Measurements from ENCODE around the gene NUDT4.

The NUDT4 gene

GRCh38 chr12:93336291-93336741 lies 41.4 kb upstream of the NUDT4 start:
- H3K9ac ChIP-seq (ENCODE audit: low read length): no peak overlapping the region
- no peak overlapping the region for H4K12ac ChIP-seq (ENCODE audit: low read depth, low read length)
- H3K9me3 ChIP-seq (ENCODE audit: insufficient read depth, low read depth, low read length): no peaks in the 10 kb centered on the region
- no peak overlapping the region for H3K4ac ChIP-seq (ENCODE audit: low read depth, low read length)
- no peak overlapping the region for H2BK120ac ChIP-seq (ENCODE audit: insufficient read depth, low read length, poor library complexity)
- no peak overlapping the region for H3K4me2 ChIP-seq (ENCODE audit: low read length)
- H3K27me3 ChIP-seq (ENCODE audit: insufficient read depth, low read length): no peaks in the 10 kb centered on the region
- H3K79me2 ChIP-seq (ENCODE audit: control insufficient read depth, insufficient read depth, low read length, poor library complexity): peaks cover 2% of the 10 kb centered on the region
- no CpG with 5 or more reads among the region's 4 CpGs for WGBS (ENCODE audit: extremely low coverage, insufficient coverage, insufficient read length)
- no peak for DNase-seq
- no peak overlapping the region for H3K14ac ChIP-seq (ENCODE audit: low read length)
- no peak overlapping the region for H2AK5ac ChIP-seq (ENCODE audit: low read length)
- no peak overlapping the region for H3K23ac ChIP-seq (ENCODE audit: low read length)
- peaks cover 6% of the 10 kb centered on the region for H3K79me1 ChIP-seq (ENCODE audit: low read length)
- peaks cover 6 to 10% of the 10 kb centered on the region in 2 experiments for H3K4me1 ChIP-seq (ENCODE audit: control insufficient read depth in 1 of 2, insufficient read depth in 2 of 2, low read length in 2 of 2)
- H4K91ac ChIP-seq (ENCODE audit: low read depth, low read length): no peak overlapping the region
- no peak overlapping the region for H2AFZ ChIP-seq (ENCODE audit: insufficient read depth, low read length, poor library complexity)
- H3K36me3 ChIP-seq (ENCODE audit: control insufficient read depth in 1 of 2, insufficient read depth in 2 of 2, low read length in 2 of 2): peaks cover 0 to 2% of the 10 kb centered on the region in 2 experiments
- H3K18ac ChIP-seq (ENCODE audit: low read length): no peak overlapping the region
- H2BK5ac ChIP-seq (ENCODE audit: low read depth, low read length, poor library complexity): peak overlapping the region; percentile 74
- no peak overlapping the region for H3K4me3 ChIP-seq (ENCODE audit: low read depth, low read length)
- H3K27ac ChIP-seq (ENCODE audit: low read depth, low read length): peak overlapping the region; percentile 68
- no peak overlapping the region for H4K8ac ChIP-seq (ENCODE audit: low read depth, low read length)
- no peak overlapping the region for H2BK12ac ChIP-seq (ENCODE audit: low read length)

DNA sequence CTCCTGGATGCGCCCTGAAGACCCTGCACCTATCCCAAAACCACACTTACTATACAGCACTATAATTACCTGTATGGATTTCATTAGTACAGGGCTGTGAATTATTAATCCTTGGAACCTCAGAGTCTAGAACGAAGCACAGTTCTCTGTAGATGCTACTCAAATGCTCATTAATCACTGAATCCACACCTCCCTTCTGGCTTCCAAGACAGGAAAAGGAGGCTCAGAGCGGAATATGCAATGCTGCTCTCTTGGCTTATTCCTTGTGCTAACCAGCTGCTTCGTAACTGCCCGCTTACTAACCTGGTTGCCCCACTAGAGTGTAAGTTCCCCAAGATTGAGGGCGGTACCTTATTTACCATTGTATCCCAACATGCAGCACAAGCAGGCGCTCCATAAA lies 39.1 kb upstream of the NUDT4 start:
- H2BK5ac ChIP-seq (ENCODE audit: low read depth, low read length, poor library complexity): no peak overlapping the region

DNA sequence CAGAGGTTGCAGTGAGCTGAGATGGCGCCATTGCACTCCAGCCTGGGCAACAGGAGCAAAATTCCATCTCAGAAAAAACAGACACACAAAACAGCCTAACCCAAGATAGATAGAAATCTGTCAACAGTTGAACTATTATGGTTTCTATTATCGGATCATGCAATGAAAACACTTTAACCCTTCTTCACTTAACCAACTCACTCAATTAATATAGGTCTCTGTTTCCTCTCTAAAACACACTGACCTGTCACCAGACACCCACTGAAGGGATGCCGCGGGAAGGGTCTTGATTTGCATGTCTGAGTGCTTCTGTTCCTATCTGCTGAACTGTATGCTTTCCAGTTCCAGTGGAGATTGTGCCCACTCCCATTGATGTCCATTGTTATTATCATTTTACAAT lies 38.0 kb upstream of the NUDT4 start:
- Histone ChIP-seq H3K36me3 (ENCODE audit: control insufficient read depth in 1 of 2, insufficient read depth in 2 of 2, low read length in 2 of 2) (peaks cover 0 to 2% of the 10 kb centered on the region in 2 experiments), H3K79me1 (ENCODE audit: low read length) (peaks cover 6% of the 10 kb centered on the region), H2BK12ac (ENCODE audit: low read length) (no peak overlapping the region), H3K18ac (ENCODE audit: low read length) (no peak overlapping the region), H3K9ac (ENCODE audit: low read length) (no peak overlapping the region), H3K27me3 (ENCODE audit: insufficient read depth, low read length) (no peaks in the 10 kb centered on the region), H3K4me2 (ENCODE audit: low read length) (no peak overlapping the region), H3K4me3 (ENCODE audit: low read depth, low read length) (no peak overlapping the region), H2BK5ac (ENCODE audit: low read depth, low read length, poor library complexity) (no peak overlapping the region), H3K14ac (ENCODE audit: low read length) (no peak overlapping the region), H2AK5ac (ENCODE audit: low read length) (no peak overlapping the region), H2AFZ (ENCODE audit: insufficient read depth, low read length, poor library complexity) (no peak overlapping the region), H2BK120ac (ENCODE audit: insufficient read depth, low read length, poor library complexity) (no peak overlapping the region), H3K27ac (ENCODE audit: low read depth, low read length) (no peak overlapping the region), H3K23ac (ENCODE audit: low read length) (no peak overlapping the region), H3K79me2 (ENCODE audit: control insufficient read depth, insufficient read depth, low read length, poor library complexity) (peaks cover 2% of the 10 kb centered on the region), H4K91ac (ENCODE audit: low read depth, low read length) (no peak overlapping the region), H4K12ac (ENCODE audit: low read depth, low read length) (no peak overlapping the region), H3K4me1 (ENCODE audit: control insufficient read depth in 1 of 2, insufficient read depth in 2 of 2, low read length in 2 of 2) (peaks cover 6 to 10% of the 10 kb centered on the region in 2 experiments), H3K9me3 (ENCODE audit: insufficient read depth, low read depth, low read length) (no peaks in the 10 kb centered on the region), H4K8ac (ENCODE audit: low read depth, low read length) (no peak overlapping the region), H3K4ac (ENCODE audit: low read depth, low read length) (no peak overlapping the region)
- no peak for DNase-seq
- no CpG with 5 or more reads among the region's 4 CpGs for WGBS (ENCODE audit: extremely low coverage, insufficient coverage, insufficient read length)

More for the DNA sequence above, 39.1 kb upstream of the NUDT4 start:
- Histone ChIP-seq H3K79me2 (ENCODE audit: control insufficient read depth, insufficient read depth, low read length, poor library complexity) (peaks cover 2% of the 10 kb centered on the region), H2BK120ac (ENCODE audit: insufficient read depth, low read length, poor library complexity) (peak overlapping the region; percentile 41), H3K4me2 (ENCODE audit: low read length) (no peak overlapping the region), H4K91ac (ENCODE audit: low read depth, low read length) (no peak overlapping the region), H3K23ac (ENCODE audit: low read length) (no peak overlapping the region), H3K79me1 (ENCODE audit: low read length) (peaks cover 6% of the 10 kb centered on the region), H3K36me3 (ENCODE audit: control insufficient read depth in 1 of 2, insufficient read depth in 2 of 2, low read length in 2 of 2) (peaks cover 0 to 2% of the 10 kb centered on the region in 2 experiments), H3K4ac (ENCODE audit: low read depth, low read length) (no peak overlapping the region), H3K27me3 (ENCODE audit: insufficient read depth, low read length) (no peaks in the 10 kb centered on the region), H3K14ac (ENCODE audit: low read length) (no peak overlapping the region), H3K4me1 (ENCODE audit: control insufficient read depth in 1 of 2, insufficient read depth in 2 of 2, low read length in 2 of 2) (peaks cover 6 to 10% of the 10 kb centered on the region in 2 experiments), H3K18ac (ENCODE audit: low read length) (no peak overlapping the region), H2AFZ (ENCODE audit: insufficient read depth, low read length, poor library complexity) (no peak overlapping the region), H3K27ac (ENCODE audit: low read depth, low read length) (no peak overlapping the region), H4K12ac (ENCODE audit: low read depth, low read length) (no peak overlapping the region), H3K9ac (ENCODE audit: low read length) (no peak overlapping the region), H2BK12ac (ENCODE audit: low read length) (peak overlapping the region; percentile 27), H3K4me3 (ENCODE audit: low read depth, low read length) (no peak overlapping the region), H4K8ac (ENCODE audit: low read depth, low read length) (no peak overlapping the region), H3K9me3 (ENCODE audit: insufficient read depth, low read depth, low read length) (no peaks in the 10 kb centered on the region), H2AK5ac (ENCODE audit: low read length) (no peak overlapping the region)
- whole genome bisulfite sequencing (ENCODE audit: extremely low coverage, insufficient coverage, insufficient read length): no CpG with 5 or more reads among the region's 7 CpGs
- DNase-seq: no peak

DNA sequence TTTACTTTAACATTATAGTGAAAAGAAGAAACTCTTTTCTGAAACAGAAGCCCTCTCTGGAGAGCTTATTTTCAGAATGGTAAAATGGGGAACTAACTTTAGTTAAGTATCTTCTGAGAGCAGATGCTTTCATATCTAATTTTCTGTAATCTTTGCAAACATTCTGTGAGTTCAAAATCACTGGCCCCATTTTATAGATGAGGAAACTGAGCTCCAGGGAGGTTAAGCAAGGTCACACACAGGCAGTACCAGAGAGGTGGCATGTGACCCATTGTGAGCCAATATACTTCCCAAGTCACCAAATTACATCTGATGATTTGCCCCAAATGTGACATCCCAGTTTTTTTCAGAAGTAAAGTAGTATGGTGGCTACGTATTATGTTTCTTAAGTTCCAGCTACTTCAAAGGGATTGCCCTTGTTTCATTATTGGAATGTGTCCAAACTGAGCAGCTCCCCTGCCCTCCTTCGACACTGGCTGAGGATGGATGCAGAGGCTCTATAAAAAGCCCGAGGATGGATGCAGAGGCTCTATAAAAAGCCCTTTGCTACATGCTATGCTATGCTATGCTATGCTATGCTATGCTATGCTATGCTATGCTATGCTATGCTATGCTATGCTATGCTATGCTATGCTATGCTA lies 36.2 kb upstream of the NUDT4 start:
- no peak overlapping the region for H4K12ac ChIP-seq (ENCODE audit: low read depth, low read length)
- no peak overlapping the region for H3K14ac ChIP-seq (ENCODE audit: low read length)
- no peak overlapping the region for H2BK5ac ChIP-seq (ENCODE audit: low read depth, low read length, poor library complexity)
- H3K4me2 ChIP-seq (ENCODE audit: low read length): no peak overlapping the region
- H3K27me3 ChIP-seq (ENCODE audit: insufficient read depth, low read length): no peaks in the 10 kb centered on the region
- H3K4me3 ChIP-seq (ENCODE audit: low read depth, low read length): no peak overlapping the region
- DNase-seq: no peak
- no peak overlapping the region for H3K23ac ChIP-seq (ENCODE audit: low read length)
- H3K4me1 ChIP-seq (ENCODE audit: control insufficient read depth in 1 of 2, insufficient read depth in 2 of 2, low read length in 2 of 2): peaks cover 0 to 2% of the 10 kb centered on the region in 2 experiments
- WGBS (ENCODE audit: extremely low coverage, insufficient coverage, insufficient read length): no CpG with 5 or more reads among the region's 3 CpGs
- no peak overlapping the region for H2AK5ac ChIP-seq (ENCODE audit: low read length)
- H4K91ac ChIP-seq (ENCODE audit: low read depth, low read length): no peak overlapping the region
- H3K79me2 ChIP-seq (ENCODE audit: control insufficient read depth, insufficient read depth, low read length, poor library complexity): no peaks in the 10 kb centered on the region
- no peak overlapping the region for H2BK120ac ChIP-seq (ENCODE audit: insufficient read depth, low read length, poor library complexity)
- H4K8ac ChIP-seq (ENCODE audit: low read depth, low read length): no peak overlapping the region
- no peak overlapping the region for H3K9ac ChIP-seq (ENCODE audit: low read length)
- no peak overlapping the region for H2BK12ac ChIP-seq (ENCODE audit: low read length)
- no peaks in the 10 kb centered on the region for H3K79me1 ChIP-seq (ENCODE audit: low read length)
- H3K36me3 ChIP-seq (ENCODE audit: control insufficient read depth in 1 of 2, insufficient read depth in 2 of 2, low read length in 2 of 2): peaks cover 0 to 2% of the 10 kb centered on the region in 2 experiments
- H3K27ac ChIP-seq (ENCODE audit: low read depth, low read length): no peak overlapping the region
- H2AFZ ChIP-seq (ENCODE audit: insufficient read depth, low read length, poor library complexity): no peak overlapping the region
- no peaks in the 10 kb centered on the region for H3K9me3 ChIP-seq (ENCODE audit: insufficient read depth, low read depth, low read length)
- H3K4ac ChIP-seq (ENCODE audit: low read depth, low read length): no peak overlapping the region
- H3K18ac ChIP-seq (ENCODE audit: low read length): no peak overlapping the region
